Activated T-helper 1 cell treated with anti-CD3 and anti-CD28 coated beads, Interleukin-12 subunit alpha, Interleukin-12 subunit beta, Interleukin-2, Interleukin-4 antibody, amounts not matched to agents 30 ng/mL and 10 ng/mL and 1 ng/mL, durations not matched to agents 14 hours and 24 hours and 36 hours (primary cell): ENCODE measurements around the gene RABGEF1. TPM values are rescaled to one million over a fixed set of nuclear protein-coding genes. Genes with fewer than 3 reads are reported as not detected.
"Not testable (repeated sequence)": the region's sequence is repeated elsewhere in the genome, so short reads cannot be mapped to it uniquely, and the experiment has no call there.

Source experiments
- DNase-seq: peaks from one replicate; pipeline ENCODE4 v3.0.0; 2021; ENCODE audit warnings: low spot score
- H3K27ac Mint-ChIP-seq: one replicate; pipeline ENCODE4 v1.8.0; 2021; ENCODE audit warnings: mild to moderate bottlenecking, mixed read lengths
- H3K27me3 Mint-ChIP-seq: one replicate; pipeline ENCODE4 v1.8.0; 2022; ENCODE audit warnings: mild to moderate bottlenecking, moderate library complexity, mixed read lengths; ENCODE audit not compliant: insufficient read depth
- H3K36me3 Mint-ChIP-seq: one replicate; pipeline ENCODE4 v1.8.0; 2021; ENCODE audit warnings: low read depth, mixed read lengths
- H3K4me1 Mint-ChIP-seq: one replicate; pipeline ENCODE4 v1.8.0; 2021; ENCODE audit warnings: low read depth, mixed read lengths
- H3K4me3 Mint-ChIP-seq: one replicate; pipeline ENCODE4 v1.8.0; 2021; ENCODE audit warnings: mild to moderate bottlenecking, moderate library complexity, mixed read lengths
- H3K9me3 Mint-ChIP-seq: one replicate; pipeline ENCODE4 v1.8.0; 2021; ENCODE audit warnings: mixed read lengths
- intact Hi-C: fragments of 100-400 bp; cut with micrococcal nuclease; formaldehyde crosslinking; loops from one replicate; pipeline ENCODE4 v1.15.1; 2024
- total RNA-seq: library from RNA; stranded (reverse); gene quantifications from 2 replicates; pipeline ENCODE4 v1.2.3, GENCODE V29; 2022

Gene RABGEF1
- total RNA-seq, 1 donor from 2014 or later, result 27.8 TPM

DNA sequence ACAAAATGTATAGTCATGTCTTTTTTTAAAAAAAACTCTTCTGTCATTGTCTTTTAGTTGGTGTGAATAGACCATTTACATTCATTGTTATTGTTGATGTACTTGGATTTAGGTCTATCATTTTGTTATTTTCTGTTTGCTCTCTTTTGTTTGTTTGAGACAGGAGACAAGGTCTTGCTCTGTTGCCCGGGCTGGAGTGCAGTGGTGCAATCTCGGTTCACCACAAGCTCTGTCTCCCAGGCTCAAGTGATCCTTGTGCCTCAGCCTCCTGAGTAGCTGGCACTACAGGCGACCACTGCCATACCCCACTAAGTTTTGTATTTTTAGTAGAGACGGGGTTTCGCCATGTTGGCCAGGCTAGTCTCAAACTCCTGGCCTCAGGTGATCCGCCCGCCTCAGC is 23.9 kb upstream of the RABGEF1 start:
- Mint-ChIP-seq H3K9me3 (peaks cover 12% of the 10 kb centered on the region), H3K36me3 (peaks cover 15% of the 10 kb centered on the region)
- DNase-seq, H3K4me3 Mint-ChIP-seq, H3K27me3 Mint-ChIP-seq, H3K27ac Mint-ChIP-seq, intact Hi-C loops, H3K4me1 Mint-ChIP-seq: not testable (repeated sequence)

DNA sequence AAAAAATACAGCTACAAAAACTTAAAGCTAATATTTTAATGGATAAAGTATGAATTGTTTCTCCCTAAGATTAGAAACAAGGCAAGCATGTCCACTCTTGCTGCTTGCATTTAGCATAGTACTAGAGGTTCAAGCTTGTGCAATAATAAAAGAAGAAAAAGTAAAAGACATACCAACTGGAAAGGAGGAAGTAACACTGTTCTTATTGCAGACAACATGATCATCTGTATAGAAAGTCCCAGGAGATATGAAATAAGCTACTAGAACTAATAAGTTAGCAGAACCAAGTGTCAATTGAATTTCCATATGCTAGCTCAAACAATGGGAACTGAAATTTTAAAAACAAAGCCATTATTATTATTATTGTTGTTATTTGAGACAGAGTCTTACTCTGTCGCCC is 20.0 kb upstream of the RABGEF1 start:
- H3K9me3 Mint-ChIP-seq, result peaks cover 15% of the 10 kb centered on the region
- H3K4me3 Mint-ChIP-seq, result no peak overlapping the region
- no peaks in the 10 kb centered on the region for H3K27me3 Mint-ChIP-seq
- no peak for DNase-seq
- no peak overlapping the region for H3K27ac Mint-ChIP-seq
- H3K4me1 Mint-ChIP-seq, result no peaks in the 10 kb centered on the region
- intact Hi-C loops, result no loop called here
- H3K36me3 Mint-ChIP-seq, result peaks cover 12% of the 10 kb centered on the region

DNA sequence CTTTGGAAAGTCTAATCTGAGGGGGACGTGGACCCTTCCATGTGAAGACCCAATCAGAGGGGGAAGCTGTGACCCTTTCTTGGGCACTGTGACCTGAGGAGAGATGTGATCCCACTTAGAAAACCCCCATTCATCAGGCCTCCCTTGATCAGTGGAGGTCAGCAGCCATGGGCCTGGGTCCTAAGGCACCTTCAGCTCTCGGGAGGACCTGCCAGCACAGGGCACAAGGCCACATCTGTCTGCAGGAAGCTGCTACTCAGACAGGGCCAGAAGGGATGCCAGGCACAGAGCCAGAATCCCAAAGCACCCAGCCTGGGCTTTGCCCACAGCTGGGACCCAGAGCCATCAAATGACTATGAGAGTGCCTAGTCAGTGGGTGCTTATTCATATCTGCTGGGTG is 14.7 kb upstream of the RABGEF1 start:
- H3K9me3 Mint-ChIP-seq, result peaks cover 15% of the 10 kb centered on the region

DNA sequence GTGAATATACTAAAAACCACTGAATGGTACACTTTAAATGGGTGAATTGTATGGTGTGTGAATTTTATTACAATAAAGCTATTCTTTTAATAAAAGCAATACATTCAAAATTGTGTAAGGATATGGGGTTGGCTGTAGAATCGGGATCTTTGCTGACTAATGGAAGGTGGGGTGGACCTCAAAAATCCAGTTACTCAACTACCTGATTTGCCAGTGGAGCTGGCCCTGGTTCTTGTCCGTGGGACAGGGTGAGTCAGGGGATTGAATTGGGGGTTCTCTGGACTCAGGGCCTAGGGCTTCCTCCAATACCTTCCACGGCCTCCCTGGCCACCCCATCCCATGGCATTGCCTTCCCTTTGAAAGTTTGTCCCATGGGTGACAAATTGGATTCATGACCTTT is 13.5 kb upstream of the RABGEF1 start:
- Mint-ChIP-seq H3K36me3 (peaks cover 14% of the 10 kb centered on the region), H3K27ac (no peak overlapping the region), H3K4me1 (no peaks in the 10 kb centered on the region), H3K4me3 (no peak overlapping the region), H3K9me3 (peaks cover 15% of the 10 kb centered on the region), H3K27me3 (no peaks in the 10 kb centered on the region)
- intact Hi-C loops, result no loop called here
- no peak for DNase-seq

More for the DNA sequence above, 14.7 kb upstream of the RABGEF1 start:
- intact Hi-C loops, result no loop called here
- Mint-ChIP-seq H3K27me3 (no peaks in the 10 kb centered on the region), H3K36me3 (peaks cover 14% of the 10 kb centered on the region), H3K27ac (no peak overlapping the region), H3K4me3 (no peak overlapping the region), H3K4me1 (no peaks in the 10 kb centered on the region)
- DNase-seq, result no peak

GRCh38 chr7:66728571-66728970 is 12.0 kb upstream of the RABGEF1 start:
- Mint-ChIP-seq H3K4me3 (no peak overlapping the region), H3K27me3 (no peaks in the 10 kb centered on the region), H3K27ac (peak overlapping the region; percentile 1), H3K36me3 (peaks cover 14% of the 10 kb centered on the region), H3K4me1 (no peaks in the 10 kb centered on the region), H3K9me3 (peaks cover 15% of the 10 kb centered on the region)
- no peak for DNase-seq
- intact Hi-C loops, result no loop called here

DNA sequence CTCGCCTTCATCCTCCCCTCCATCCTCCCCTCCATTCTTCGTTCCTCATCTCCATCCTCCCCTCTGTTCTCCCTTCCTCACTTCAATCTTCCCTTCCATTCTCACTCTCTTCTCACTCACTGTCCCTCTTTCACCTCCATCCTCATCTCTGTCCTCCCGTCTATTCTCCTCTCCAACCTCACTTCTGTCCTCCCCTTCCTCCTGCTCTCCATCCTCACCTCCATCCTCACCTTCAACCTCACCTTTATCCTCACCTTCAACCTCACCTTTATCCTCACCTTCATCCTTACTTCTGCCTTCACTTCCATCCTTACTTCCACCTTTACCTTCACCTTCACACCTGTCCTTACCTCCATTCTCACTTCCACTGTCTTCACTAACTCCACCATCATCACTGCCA is 11.3 kb upstream of the RABGEF1 start:
- no peak for DNase-seq
- Mint-ChIP-seq H3K27me3 (no peaks in the 10 kb centered on the region), H3K9me3 (peaks cover 11% of the 10 kb centered on the region), H3K27ac (no peak overlapping the region), H3K4me3 (no peak overlapping the region), H3K4me1 (no peaks in the 10 kb centered on the region), H3K36me3 (peaks cover 13% of the 10 kb centered on the region)
- intact Hi-C loops, result no loop called here

GRCh38 chr7:66731986-66732385 is 8.5 kb upstream of the RABGEF1 start:
- peaks cover 14% of the 10 kb centered on the region for H3K9me3 Mint-ChIP-seq
- no peaks in the 10 kb centered on the region for H3K27me3 Mint-ChIP-seq

GRCh38 chr7:66732439-66732838 is 8.1 kb upstream of the RABGEF1 start:
- DNase-seq, result no peak
- no peaks in the 10 kb centered on the region for H3K4me1 Mint-ChIP-seq
- intact Hi-C loops, result no loop called here

More at GRCh38 chr7:66731986-66732385, 8.5 kb upstream of the RABGEF1 start:
- intact Hi-C loops, result no loop called here
- Mint-ChIP-seq H3K36me3 (peaks cover 19% of the 10 kb centered on the region), H3K4me1 (no peaks in the 10 kb centered on the region), H3K4me3 (no peak overlapping the region), H3K27ac (no peak overlapping the region)
- no peak for DNase-seq

DNA sequence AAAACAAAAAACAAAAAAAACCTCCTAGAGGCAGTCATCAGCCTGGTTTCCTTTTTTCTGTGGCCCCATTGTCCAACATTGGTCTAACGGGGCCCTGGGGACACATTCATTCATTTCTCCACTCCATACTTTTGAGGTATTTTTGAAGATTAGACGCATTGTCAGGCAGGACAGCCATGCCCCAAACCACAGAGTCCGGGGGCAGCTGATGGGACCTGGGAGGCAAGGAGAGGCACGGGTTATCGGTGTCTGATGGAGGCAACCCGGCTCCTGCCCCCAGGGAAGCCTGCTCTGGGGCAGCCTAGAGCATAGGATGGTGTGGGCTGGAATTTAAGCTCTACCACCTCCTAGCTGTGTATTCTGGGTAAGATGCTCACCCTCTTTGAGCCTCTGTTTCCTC is 6.5 kb upstream of the RABGEF1 start:
- H3K36me3 Mint-ChIP-seq, result peaks cover 19% of the 10 kb centered on the region
- H3K27ac Mint-ChIP-seq, result no peak overlapping the region
- no peaks in the 10 kb centered on the region for H3K27me3 Mint-ChIP-seq
- intact Hi-C loops, result no loop called here
- DNase-seq, result no peak
- peaks cover 14% of the 10 kb centered on the region for H3K9me3 Mint-ChIP-seq
- H3K4me3 Mint-ChIP-seq, result no peak overlapping the region
- no peaks in the 10 kb centered on the region for H3K4me1 Mint-ChIP-seq

More at GRCh38 chr7:66732439-66732838, 8.1 kb upstream of the RABGEF1 start:
- peak overlapping the region; percentile 35 for H3K27ac Mint-ChIP-seq
- H3K36me3 Mint-ChIP-seq, result peaks cover 19% of the 10 kb centered on the region
- peaks cover 14% of the 10 kb centered on the region for H3K9me3 Mint-ChIP-seq
- H3K4me3 Mint-ChIP-seq, result no peak overlapping the region
- no peaks in the 10 kb centered on the region for H3K27me3 Mint-ChIP-seq

DNA sequence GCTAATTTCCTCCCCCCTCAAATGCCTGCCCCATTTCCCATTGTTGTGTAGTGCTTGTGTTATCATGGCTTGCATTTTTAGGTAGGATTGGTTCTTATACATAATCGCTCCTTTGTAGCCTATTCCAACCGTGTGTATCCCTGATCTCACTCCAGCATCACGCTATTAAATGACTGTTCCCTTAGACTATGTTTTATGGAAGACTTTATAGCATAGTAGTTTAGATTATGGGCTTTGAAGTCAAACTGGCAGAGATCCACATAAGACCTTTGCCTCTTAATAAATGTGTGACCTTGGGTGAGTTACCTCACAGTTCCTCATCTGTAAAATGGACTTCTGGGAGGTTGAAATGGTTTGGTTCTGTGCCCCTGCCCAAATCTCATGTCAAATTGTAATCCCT is 5.4 kb upstream of the RABGEF1 start:
- Mint-ChIP-seq H3K4me3 (no peak overlapping the region), H3K27ac (no peak overlapping the region), H3K4me1 (no peaks in the 10 kb centered on the region), H3K9me3 (peaks cover 14% of the 10 kb centered on the region), H3K27me3 (no peaks in the 10 kb centered on the region), H3K36me3 (peaks cover 15% of the 10 kb centered on the region)
- DNase-seq, result no peak
- intact Hi-C loops, result no loop called here

DNA sequence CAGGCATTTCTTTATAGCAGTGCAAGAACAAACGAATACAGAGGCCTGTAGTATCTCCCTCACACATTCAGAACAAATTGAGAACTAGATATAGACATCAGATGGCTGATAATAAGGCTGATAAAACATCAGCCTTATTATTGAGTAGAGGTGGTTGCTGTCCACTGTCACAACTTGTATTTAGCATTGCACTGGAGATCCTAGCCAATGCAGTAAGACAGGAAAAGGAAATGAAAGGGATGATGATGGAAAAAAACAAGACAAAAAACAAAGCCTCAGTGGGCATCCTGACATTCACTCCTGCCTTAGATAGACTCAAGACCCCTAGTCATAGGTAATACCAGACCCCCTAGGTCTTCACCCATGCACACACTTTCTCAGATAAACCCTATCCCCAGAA is 4.7 kb upstream of the RABGEF1 start:
- peaks cover 15% of the 10 kb centered on the region for H3K36me3 Mint-ChIP-seq
- H3K4me3 Mint-ChIP-seq, result no peak overlapping the region
- H3K4me1 Mint-ChIP-seq, result no peaks in the 10 kb centered on the region
- no peak for DNase-seq
- no peaks in the 10 kb centered on the region for H3K27me3 Mint-ChIP-seq
- intact Hi-C loops, result no loop called here
- peaks cover 14% of the 10 kb centered on the region for H3K9me3 Mint-ChIP-seq
- no peak overlapping the region for H3K27ac Mint-ChIP-seq

DNA sequence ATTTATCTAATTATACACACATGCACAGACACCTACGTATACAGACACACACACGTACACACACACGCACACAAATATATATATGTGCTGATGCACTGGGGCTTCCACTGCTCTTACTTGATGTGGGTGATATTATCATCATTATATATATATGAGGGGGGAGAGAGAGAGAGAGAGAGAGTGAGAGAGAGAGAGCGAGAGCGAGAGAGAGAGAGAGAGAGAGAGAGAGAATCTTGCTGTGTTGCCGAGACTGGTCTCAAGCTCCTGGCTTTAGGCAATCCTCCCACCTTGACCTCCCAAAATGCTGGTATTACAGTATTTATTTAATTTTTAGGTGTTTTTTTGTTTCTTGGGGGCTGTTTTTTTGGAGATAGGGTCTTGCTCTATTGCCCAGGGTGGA is 3.6 kb upstream of the RABGEF1 start:
- DNase-seq, result no peak
- Mint-ChIP-seq H3K27me3 (no peaks in the 10 kb centered on the region), H3K4me1 (peaks cover 5% of the 10 kb centered on the region), H3K27ac (no peak overlapping the region), H3K36me3 (peaks cover 15% of the 10 kb centered on the region), H3K9me3 (peaks cover 14% of the 10 kb centered on the region), H3K4me3 (no peak overlapping the region)
- intact Hi-C loops, result no loop called here

- intact Hi-C loops, result no loop called here
- H3K4me1 Mint-ChIP-seq, result peaks cover 13% of the 10 kb centered on the region
Observed at GRCh38 chr7:66737667-66738066, 2.9 kb upstream of the RABGEF1 start.

DNA sequence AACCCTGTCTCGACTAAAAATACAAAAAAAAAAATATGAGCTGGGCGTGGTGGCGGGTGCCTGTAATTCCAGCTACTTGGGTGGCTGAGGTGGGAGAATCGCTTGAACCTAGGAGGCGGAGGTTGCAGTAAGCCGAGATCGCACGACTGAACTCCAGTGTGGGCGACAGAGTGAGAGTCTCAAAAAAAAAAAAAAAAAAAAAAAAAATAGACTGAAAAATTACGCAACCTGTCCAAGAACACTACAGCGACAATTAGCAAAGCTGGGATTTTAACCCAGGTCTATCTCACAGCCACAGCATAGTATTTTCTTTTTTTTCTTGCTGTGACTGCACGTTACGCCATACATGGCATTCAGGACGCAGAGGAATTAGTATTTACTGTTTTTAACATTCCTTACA is 1.1 kb upstream of the RABGEF1 start:
- intact Hi-C loops, result no loop called here
- peaks cover 15% of the 10 kb centered on the region for H3K36me3 Mint-ChIP-seq
- DNase-seq, result no peak
- H3K27me3 Mint-ChIP-seq, result no peaks in the 10 kb centered on the region
- peak overlapping the region; percentile 94 for H3K27ac Mint-ChIP-seq
- peak overlapping the region; percentile 95 for H3K4me3 Mint-ChIP-seq
- H3K9me3 Mint-ChIP-seq, result peaks cover 14% of the 10 kb centered on the region
- peaks cover 15% of the 10 kb centered on the region for H3K4me1 Mint-ChIP-seq

More at GRCh38 chr7:66737667-66738066, 2.9 kb upstream of the RABGEF1 start:
- H3K36me3 Mint-ChIP-seq, result peaks cover 15% of the 10 kb centered on the region
- no peak overlapping the region for H3K27ac Mint-ChIP-seq
- H3K9me3 Mint-ChIP-seq, result peaks cover 14% of the 10 kb centered on the region
- H3K27me3 Mint-ChIP-seq, result no peaks in the 10 kb centered on the region
- no peak for DNase-seq
- H3K4me3 Mint-ChIP-seq, result peak overlapping the region; percentile 19
